ENCODE data around the gene PBX2. TPM values are rescaled to one million over a fixed set of nuclear protein-coding genes. Genes with fewer than 3 reads are reported as not detected.

PBX2 gene
- total RNA-seq, 2 experiments from 2014 or later: 46.5 to 47.7 TPM

Small RNAs within 50 kb of the gene (microRNA-seq; reads per million reads assigned to microRNA genes)
- gene MIR6721 (ENCODE audit: borderline microRNAs expressed, borderline replicate concordance) (3.8 reads per million), gene MIR6833 (ENCODE audit: borderline microRNAs expressed, borderline replicate concordance) (not detected)

Other genes with a start within 250 kb of the PBX2 start
- 1 to 10 TPM in 1 of 2 experiments, under 1 TPM in 1; 0.74 to 1.7 TPM for gene CFB, start 244.1 kb downstream of the PBX2 start, total RNA-seq
- 10 to 100 TPM; 83.2 to 87.4 TPM for gene NELFE, start 231.2 kb downstream of the PBX2 start, total RNA-seq
- gene SKIC2, start 231.0 kb downstream of the PBX2 start, total RNA-seq: 100 to 1,000 TPM in 1 of 2 experiments, 10 to 100 TPM in 1; 93.6 to 101 TPM
- gene DXO, start 218.1 kb downstream of the PBX2 start, total RNA-seq: 10 to 100 TPM; 12.5 to 13.0 TPM
- 1 to 10 TPM; 3.2 to 3.5 TPM for gene C4A, start 208.1 kb downstream of the PBX2 start, total RNA-seq
- gene C4B, start 175.4 kb downstream of the PBX2 start, total RNA-seq: 1 to 10 TPM; 2.7 to 3.3 TPM
- gene CYP21A2, start 151.8 kb downstream of the PBX2 start, total RNA-seq: under 1 TPM in 1 of 2 experiments, not detected in 1; 0.19 TPM
- 1 to 10 TPM; 2.9 to 4.8 TPM for gene TNXB, start 80.9 kb downstream of the PBX2 start, total RNA-seq
- gene ATF6B, start 62.0 kb downstream of the PBX2 start, total RNA-seq: 10 to 100 TPM; 68.2 to 69.4 TPM
- 1 to 10 TPM; 6.0 to 6.2 TPM for gene FKBPL, start 59.9 kb downstream of the PBX2 start, total RNA-seq
- 1 to 10 TPM; 1.1 TPM for gene PRRT1, start 38.3 kb downstream of the PBX2 start, total RNA-seq
- 10 to 100 TPM; 13.2 to 14.8 TPM for gene PPT2, start 36.1 kb downstream of the PBX2 start, total RNA-seq
- gene EGFL8, start 25.6 kb downstream of the PBX2 start, total RNA-seq: 1 to 10 TPM; 6.1 to 9.5 TPM
- gene AGPAT1, start 14.1 kb downstream of the PBX2 start, total RNA-seq: 10 to 100 TPM; 25.8 to 26.5 TPM
- gene RNF5, start 11.8 kb downstream of the PBX2 start, total RNA-seq: 10 to 100 TPM; 39.5 to 39.9 TPM
- 10 to 100 TPM; 15.6 to 17.0 TPM for gene AGER, start 5.9 kb downstream of the PBX2 start, total RNA-seq
- 10 to 100 TPM; 71.8 to 72.1 TPM for gene GPSM3, start 2.4 kb upstream of the PBX2 start, total RNA-seq
- under 1 TPM in 1 of 2 experiments, not detected in 1; 0.50 TPM for gene NOTCH4, start 33.9 kb upstream of the PBX2 start, total RNA-seq
- gene TSBP1, start 181.7 kb upstream of the PBX2 start, total RNA-seq: not detected
- gene BTNL2, start 217.0 kb upstream of the PBX2 start, total RNA-seq: not detected
- gene HLA-DRA, start 249.7 kb upstream of the PBX2 start, total RNA-seq: 1 to 10 TPM; 1.1 to 1.6 TPM